ENCODE results near the gene CHST10.

GRCh38 chr2:100405403-100406119 is 11.9 kb downstream of the CHST10 start:
- TF ChIP-seq POLR2A (IDR thresholded peaks at IDR 0.05) (no peak), CTCF (IDR thresholded peaks at IDR 0.05) (no peak)
